MV-4-11 (cell line): ENCODE results near the gene OR7D2.

ENCODE experiments used
- DNase-seq: peaks from one replicate; lab custom pipeline; 2025; lab: John Stamatoyannopoulos, UW

Gene OR7D2

DNA sequence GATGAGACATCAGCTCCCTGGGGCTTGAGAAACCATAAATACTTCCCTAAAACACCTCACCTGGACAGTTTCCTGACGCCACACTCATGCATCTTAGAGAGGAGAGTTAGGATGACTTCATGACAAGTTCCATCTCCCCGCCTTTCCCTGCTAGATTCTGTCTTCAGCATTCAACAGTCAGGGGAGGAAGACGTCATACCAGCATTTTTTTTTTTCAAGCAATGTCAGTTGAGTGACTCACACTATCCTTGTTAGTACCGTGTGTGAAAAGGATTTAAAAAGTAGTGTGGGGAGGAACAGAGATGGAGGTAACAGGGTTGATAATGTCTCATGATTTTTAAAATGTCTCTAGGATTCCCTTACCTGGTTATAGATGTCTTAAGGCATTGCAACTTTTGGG lies at the start of gene OR7D2:
Gene OR7D2, plus strand, starts transcription at position 79 of the 400 bp plus-strand sequence. CDS start 6,803 bp downstream, outside the sequence.
- DNase-seq, result no peak

- DNase-seq, result peak; percentile 99
Observed at GRCh38 chr19:9130965-9131364, 47.8 kb upstream of the OR7D2 start.

DNA sequence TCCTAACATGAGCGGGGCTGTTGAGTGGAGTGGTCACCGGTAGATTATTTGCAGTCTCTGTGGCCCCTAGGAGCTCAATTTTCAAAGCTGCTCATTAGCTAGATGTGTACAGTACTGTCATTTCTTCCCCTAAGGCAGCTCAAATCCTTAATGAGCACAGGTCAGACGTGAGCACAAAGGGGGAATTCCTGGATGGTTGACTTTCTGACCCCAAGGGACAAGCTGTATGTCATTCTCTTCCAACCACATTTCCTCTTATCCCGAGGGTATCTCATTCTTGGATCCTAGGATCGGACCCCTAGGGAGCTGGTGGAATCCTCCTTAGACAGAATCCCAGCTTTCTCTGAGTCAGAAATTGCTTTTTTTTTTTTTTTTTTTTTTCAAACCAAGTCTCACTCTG lies 46.4 kb upstream of the OR7D2 start:
- DNase-seq, result no peak

GRCh38 chr19:9139609-9140158 lies 39.1 kb upstream of the OR7D2 start:
- no peak for DNase-seq

- peak; percentile 97 for DNase-seq
Observed at GRCh38 chr19:9140159-9140874, 38.5 kb upstream of the OR7D2 start, which contains the start of gene ZNF317. ZNF317 (plus strand) TSS chr19:9140397; CDS start chr19:9156017, 15,620 bp downstream.

- no peak for DNase-seq
Observed at GRCh38 chr19:9144920-9145319, 33.9 kb upstream of the OR7D2 start.

DNA sequence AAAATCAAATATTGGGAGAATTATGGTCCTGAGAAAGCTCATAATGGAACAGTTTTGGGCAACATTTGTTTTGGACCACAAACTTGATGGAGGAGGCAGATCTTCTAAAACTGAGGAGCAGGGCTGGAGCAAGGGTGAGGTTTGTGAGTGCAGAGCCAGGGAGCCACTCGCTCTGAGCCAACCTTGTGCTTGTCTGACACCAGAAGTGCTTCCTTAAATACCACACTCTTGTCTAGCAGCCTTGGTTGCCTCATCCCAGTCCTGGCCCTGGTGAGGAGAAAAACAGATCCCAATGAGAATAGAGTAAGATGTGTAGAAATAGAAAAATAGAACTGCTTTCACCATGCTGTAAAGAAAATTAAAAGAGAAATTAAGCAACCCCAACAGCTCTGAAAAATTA lies 31.9 kb upstream of the OR7D2 start:
- no peak for DNase-seq

GRCh38 chr19:9148697-9149096 lies 30.1 kb upstream of the OR7D2 start:
- no peak for DNase-seq

DNA sequence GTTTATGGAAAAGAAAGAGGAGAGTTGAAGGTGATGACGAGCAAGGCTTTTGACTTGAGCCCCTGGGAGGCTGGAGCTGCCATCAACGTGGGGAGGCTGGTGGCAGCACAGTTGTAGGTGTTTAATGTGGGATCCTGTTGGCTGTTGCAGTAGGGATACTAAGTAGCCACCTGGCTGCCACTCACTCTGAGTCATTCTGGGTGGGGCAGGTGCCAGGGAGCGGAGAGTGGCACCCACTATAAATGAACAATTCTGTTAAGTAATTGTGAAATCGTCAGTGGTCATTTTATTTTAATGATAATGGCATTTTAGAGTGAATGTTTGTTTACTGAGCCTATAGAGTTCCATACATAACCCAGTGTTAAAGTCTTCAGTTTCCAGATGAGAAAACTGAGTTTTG lies 28.8 kb upstream of the OR7D2 start:
- DNase-seq, result no peak

- no peak for DNase-seq
Observed at GRCh38 chr19:9150650-9151049, 28.1 kb upstream of the OR7D2 start.

- no peak for DNase-seq
Observed at GRCh38 chr19:9151367-9151766, 27.4 kb upstream of the OR7D2 start.

- no peak for DNase-seq
Observed at GRCh38 chr19:9155591-9155990, 23.2 kb upstream of the OR7D2 start.

DNA sequence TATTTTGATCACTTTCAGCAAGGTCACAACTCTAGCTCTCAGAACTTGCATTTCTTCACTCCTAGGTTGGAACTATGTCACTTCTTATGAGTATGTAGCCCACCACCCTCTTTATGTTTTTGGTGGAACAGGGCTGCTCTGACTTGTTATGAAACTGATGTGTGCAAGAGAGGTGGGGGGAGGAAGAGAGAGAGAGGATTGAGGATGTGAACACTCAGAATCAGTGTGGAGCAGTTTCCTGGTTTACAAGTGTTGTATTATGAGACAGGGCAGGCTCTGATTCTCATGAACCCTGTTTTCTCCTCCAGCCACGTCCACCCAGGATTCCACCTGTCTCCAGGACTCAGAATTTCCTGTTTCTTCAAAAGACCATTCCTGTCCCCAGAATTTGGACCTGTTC lies 22.5 kb upstream of the OR7D2 start:
- no peak for DNase-seq

- DNase-seq, result no peak
Observed at GRCh38 chr19:9159891-9160290, 18.9 kb upstream of the OR7D2 start.

DNA sequence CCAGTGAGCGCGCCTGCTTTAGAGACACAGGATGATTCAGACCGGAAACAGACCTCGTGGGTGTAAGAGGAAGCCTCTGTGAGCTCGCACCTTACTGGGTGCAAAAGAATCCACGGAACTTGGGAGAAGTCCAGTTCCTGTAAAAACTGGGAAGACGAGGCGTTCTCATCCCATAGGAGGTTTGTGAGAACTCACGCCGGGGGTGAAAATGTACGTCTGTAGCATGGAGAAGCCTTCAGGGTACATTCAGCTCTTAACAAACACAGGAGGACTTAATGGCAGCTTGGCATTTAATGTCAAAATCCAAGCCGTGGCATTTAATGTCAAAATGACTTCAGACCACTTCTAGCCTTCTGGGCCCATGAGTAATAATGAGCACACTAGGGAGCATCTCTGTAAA lies 17.4 kb upstream of the OR7D2 start:
- no peak for DNase-seq

GRCh38 chr19:9165261-9165660 lies 13.5 kb upstream of the OR7D2 start:
- no peak for DNase-seq

DNA sequence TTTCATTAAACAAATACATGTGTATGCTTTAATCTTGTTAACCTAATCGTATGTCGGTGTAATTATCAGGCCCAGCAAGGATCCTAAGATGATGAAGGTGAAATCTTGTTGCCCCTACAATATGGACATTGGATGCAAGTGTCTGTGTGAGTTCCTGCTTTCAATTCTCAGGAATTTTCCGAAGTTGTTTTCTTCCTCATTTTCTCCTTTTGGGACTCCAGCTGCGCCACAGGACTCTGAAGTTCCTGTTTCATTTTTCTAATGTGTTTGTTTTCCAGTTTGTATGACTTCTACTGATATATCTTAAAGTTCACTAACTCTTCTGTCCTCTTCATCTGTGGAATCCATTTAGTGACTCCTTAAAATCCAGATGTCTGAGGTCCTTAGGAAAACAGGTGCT lies 11.9 kb upstream of the OR7D2 start:
- no peak for DNase-seq

- DNase-seq, result no peak
Observed at GRCh38 chr19:9171393-9171991, 7.3 kb upstream of the OR7D2 start.

DNA sequence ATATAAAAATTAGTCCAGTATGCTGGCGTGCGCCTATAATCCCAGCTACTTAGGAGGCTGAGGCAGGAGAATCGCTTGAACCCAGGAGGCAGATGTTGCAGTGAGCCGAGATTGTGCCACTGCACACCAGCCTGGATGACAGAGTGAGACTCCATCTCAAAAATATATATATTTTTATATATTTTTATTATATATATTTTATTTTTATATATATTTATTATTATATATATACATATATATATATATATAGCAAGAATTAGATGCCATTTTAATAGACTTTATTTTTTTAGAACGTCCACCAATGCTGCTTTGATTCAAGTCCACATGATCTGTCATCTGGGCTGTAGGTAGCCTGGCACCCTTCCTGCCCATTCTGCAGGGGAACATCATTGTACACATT lies 3.5 kb upstream of the OR7D2 start:
- no peak for DNase-seq

DNA sequence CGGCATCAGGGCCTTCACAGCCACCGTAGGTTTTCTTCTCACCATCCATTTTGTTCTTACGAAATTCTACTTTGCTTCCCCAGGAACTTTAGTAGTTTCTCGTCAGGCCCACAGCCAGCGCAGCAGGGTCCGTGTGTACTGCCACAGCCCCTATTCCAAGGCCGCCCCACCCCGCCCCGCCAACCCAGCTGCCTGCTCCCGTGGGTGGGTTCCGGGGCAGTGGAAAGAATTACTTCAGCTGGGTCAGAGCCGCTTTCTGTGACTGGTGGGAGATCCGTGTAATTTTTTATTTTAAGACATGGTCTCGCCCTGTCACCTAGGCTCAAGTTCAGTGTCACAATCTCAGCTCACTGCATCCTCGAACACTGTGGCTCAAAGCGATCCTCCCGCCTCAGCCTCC lies 4.2 kb downstream of the OR7D2 start:
- DNase-seq, result no peak

DNA sequence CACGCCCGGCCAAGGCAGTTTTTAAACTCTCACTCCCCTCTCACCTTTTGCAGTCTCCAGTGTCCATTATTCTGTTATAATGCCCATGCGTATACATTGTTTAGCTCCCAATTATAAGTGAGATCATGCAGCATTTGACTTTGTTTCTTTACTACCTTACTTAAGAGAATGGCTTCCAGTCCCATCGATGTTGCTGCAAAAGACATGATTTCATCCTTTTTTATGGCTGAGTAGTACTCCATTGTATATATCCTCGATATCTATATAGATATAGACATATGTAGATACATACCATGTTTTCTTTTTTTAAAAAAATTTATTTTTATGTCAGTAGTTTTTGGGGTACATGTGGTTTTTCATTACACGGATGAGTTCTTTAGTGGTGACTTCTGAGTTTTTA lies 8.4 kb downstream of the OR7D2 start:
- DNase-seq, result no peak

- no peak for DNase-seq
Observed at GRCh38 chr19:9189535-9189934, 10.8 kb downstream of the OR7D2 start.

- peak; percentile 33 for DNase-seq
Observed at GRCh38 chr19:9198044-9198443, 19.3 kb downstream of the OR7D2 start.
